ENCODE results near the gene CC2D1B.

The CC2D1B gene

GRCh38 chr1:52343979-52344378, 22.0 kb downstream of the CC2D1B start:
- Histone ChIP-seq H3K9me3 (ENCODE audit: insufficient read depth, low read depth, low read length) (no peaks in the 10 kb centered on the region), H3K27ac (ENCODE audit: low read depth, low read length) (no peak overlapping the region), H3K4me3 (ENCODE audit: low read length) (no peak overlapping the region), H3K27me3 (ENCODE audit: insufficient read depth, low read length) (no peaks in the 10 kb centered on the region), H3K4me1 (ENCODE audit: insufficient read depth, low read length) (no peaks in the 10 kb centered on the region), H3K36me3 (ENCODE audit: insufficient read depth, low read length) (peaks cover 27% of the 10 kb centered on the region; the same call in 1 of the 2 replicates), H3K9ac (ENCODE audit: low read depth, low read length) (no peak overlapping the region)
- WGBS: 90% methylated on average over 3 of the region's 3 CpGs

- H3K9ac ChIP-seq (ENCODE audit: low read depth, low read length): no peak overlapping the region
- peaks cover 29% of the 10 kb centered on the region; the same call in 1 of the 2 replicates for H3K36me3 ChIP-seq (ENCODE audit: insufficient read depth, low read length)
- WGBS: 97% methylated on average over 6 of the region's 7 CpGs
- H3K4me1 ChIP-seq (ENCODE audit: insufficient read depth, low read length): no peaks in the 10 kb centered on the region
- H3K27ac ChIP-seq (ENCODE audit: low read depth, low read length): no peak overlapping the region
- no peaks in the 10 kb centered on the region for H3K27me3 ChIP-seq (ENCODE audit: insufficient read depth, low read length)
- no peak overlapping the region for H3K4me3 ChIP-seq (ENCODE audit: low read length)
- H3K9me3 ChIP-seq (ENCODE audit: insufficient read depth, low read depth, low read length): no peaks in the 10 kb centered on the region
Observed at GRCh38 chr1:52341655-52342260, 24.2 kb downstream of the CC2D1B start.

- Histone ChIP-seq H3K4me3 (ENCODE audit: low read length) (no peak overlapping the region), H3K27me3 (ENCODE audit: insufficient read depth, low read length) (no peaks in the 10 kb centered on the region), H3K4me1 (ENCODE audit: insufficient read depth, low read length) (no peaks in the 10 kb centered on the region), H3K9ac (ENCODE audit: low read depth, low read length) (no peak overlapping the region), H3K9me3 (ENCODE audit: insufficient read depth, low read depth, low read length) (no peaks in the 10 kb centered on the region), H3K27ac (ENCODE audit: low read depth, low read length) (no peak overlapping the region), H3K36me3 (ENCODE audit: insufficient read depth, low read length) (peaks cover 24% of the 10 kb centered on the region; the same call in 1 of the 2 replicates)
- 95% methylated on average over 2 of the region's 2 CpGs for WGBS
Observed at GRCh38 chr1:52337439-52337838, 28.6 kb downstream of the CC2D1B start.

GRCh38 chr1:52334906-52335528, 31.0 kb downstream of the CC2D1B start:
- H3K27ac ChIP-seq (ENCODE audit: low read depth, low read length): no peak overlapping the region
- WGBS: 93% methylated on average over 2 of the region's 3 CpGs
- no peaks in the 10 kb centered on the region for H3K9me3 ChIP-seq (ENCODE audit: insufficient read depth, low read depth, low read length)
- H3K27me3 ChIP-seq (ENCODE audit: insufficient read depth, low read length): no peaks in the 10 kb centered on the region
- H3K9ac ChIP-seq (ENCODE audit: low read depth, low read length): no peak overlapping the region
- peaks cover 21% of the 10 kb centered on the region; the same call in 1 of the 2 replicates for H3K36me3 ChIP-seq (ENCODE audit: insufficient read depth, low read length)
- no peak overlapping the region for H3K4me3 ChIP-seq (ENCODE audit: low read length)
- H3K4me1 ChIP-seq (ENCODE audit: insufficient read depth, low read length): no peaks in the 10 kb centered on the region

GRCh38 chr1:52332411-52332810, 33.6 kb downstream of the CC2D1B start:
- Histone ChIP-seq H3K27ac (ENCODE audit: low read depth, low read length) (no peak overlapping the region), H3K9me3 (ENCODE audit: insufficient read depth, low read depth, low read length) (no peaks in the 10 kb centered on the region), H3K9ac (ENCODE audit: low read depth, low read length) (no peak overlapping the region), H3K4me1 (ENCODE audit: insufficient read depth, low read length) (peaks cover 4% of the 10 kb centered on the region; the same call in 1 of the 2 replicates), H3K27me3 (ENCODE audit: insufficient read depth, low read length) (no peaks in the 10 kb centered on the region), H3K4me3 (ENCODE audit: low read length) (no peak overlapping the region), H3K36me3 (ENCODE audit: insufficient read depth, low read length) (peaks cover 10% of the 10 kb centered on the region; the same call in 1 of the 2 replicates)
- WGBS: 98% methylated on average over 1 of the region's 1 CpG

GRCh38 chr1:52328615-52329014, 37.4 kb downstream of the CC2D1B start:
- Histone ChIP-seq H3K27me3 (ENCODE audit: insufficient read depth, low read length) (no peaks in the 10 kb centered on the region), H3K36me3 (ENCODE audit: insufficient read depth, low read length) (no peaks in the 10 kb centered on the region), H3K4me1 (ENCODE audit: insufficient read depth, low read length) (peaks cover 4% of the 10 kb centered on the region; the same call in 1 of the 2 replicates), H3K9me3 (ENCODE audit: insufficient read depth, low read depth, low read length) (no peaks in the 10 kb centered on the region), H3K9ac (ENCODE audit: low read depth, low read length) (no peak overlapping the region), H3K27ac (ENCODE audit: low read depth, low read length) (no peak overlapping the region), H3K4me3 (ENCODE audit: low read length) (no peak overlapping the region)
- 80% methylated on average over 1 of the region's 1 CpG for WGBS

- Histone ChIP-seq H3K36me3 (ENCODE audit: insufficient read depth, low read length) (no peaks in the 10 kb centered on the region), H3K27me3 (ENCODE audit: insufficient read depth, low read length) (no peaks in the 10 kb centered on the region), H3K4me3 (ENCODE audit: low read length) (no peak overlapping the region), H3K27ac (ENCODE audit: low read depth, low read length) (no peak overlapping the region), H3K9me3 (ENCODE audit: insufficient read depth, low read depth, low read length) (no peaks in the 10 kb centered on the region), H3K9ac (ENCODE audit: low read depth, low read length) (no peak overlapping the region), H3K4me1 (ENCODE audit: insufficient read depth, low read length) (peaks cover 4% of the 10 kb centered on the region; the same call in 1 of the 2 replicates)
- 57% methylated on average over 4 of the region's 5 CpGs for WGBS
Observed at GRCh38 chr1:52325786-52326185, 40.2 kb downstream of the CC2D1B start.

- 88% methylated on average over 7 of the region's 8 CpGs for WGBS
Observed at GRCh38 chr1:52323731-52324130, 42.3 kb downstream of the CC2D1B start.

GRCh38 chr1:52321061-52321460, 44.9 kb downstream of the CC2D1B start:
- Histone ChIP-seq H3K27me3 (ENCODE audit: insufficient read depth, low read length) (no peaks in the 10 kb centered on the region), H3K27ac (ENCODE audit: low read depth, low read length) (no peak overlapping the region), H3K36me3 (ENCODE audit: insufficient read depth, low read length) (no peaks in the 10 kb centered on the region), H3K4me3 (ENCODE audit: low read length) (no peak overlapping the region), H3K9me3 (ENCODE audit: insufficient read depth, low read depth, low read length) (no peaks in the 10 kb centered on the region), H3K4me1 (ENCODE audit: insufficient read depth, low read length) (no peaks in the 10 kb centered on the region; the same call in 1 of the 2 replicates), H3K9ac (ENCODE audit: low read depth, low read length) (no peak overlapping the region)
- 100% methylated on average over 2 of the region's 2 CpGs for WGBS

More at GRCh38 chr1:52323731-52324130, 42.3 kb downstream of the CC2D1B start:
- H3K9me3 ChIP-seq (ENCODE audit: insufficient read depth, low read depth, low read length): no peaks in the 10 kb centered on the region
- no peaks in the 10 kb centered on the region for H3K36me3 ChIP-seq (ENCODE audit: insufficient read depth, low read length)
- no peaks in the 10 kb centered on the region for H3K27me3 ChIP-seq (ENCODE audit: insufficient read depth, low read length)
- peaks cover 4% of the 10 kb centered on the region; the same call in 1 of the 2 replicates for H3K4me1 ChIP-seq (ENCODE audit: insufficient read depth, low read length)
- no peak overlapping the region for H3K4me3 ChIP-seq (ENCODE audit: low read length)
- no peak overlapping the region for H3K27ac ChIP-seq (ENCODE audit: low read depth, low read length)
- no peak overlapping the region for H3K9ac ChIP-seq (ENCODE audit: low read depth, low read length)

GRCh38 chr1:52306227-52307006, 59.6 kb downstream of the CC2D1B start:
- Histone ChIP-seq H3K9ac (ENCODE audit: low read depth, low read length) (no peak overlapping the region), H3K4me1 (ENCODE audit: insufficient read depth, low read length) (no peaks in the 10 kb centered on the region), H3K36me3 (ENCODE audit: insufficient read depth, low read length) (no peaks in the 10 kb centered on the region; the same call in 1 of the 2 replicates), H3K27me3 (ENCODE audit: insufficient read depth, low read length) (no peaks in the 10 kb centered on the region), H3K9me3 (ENCODE audit: insufficient read depth, low read depth, low read length) (no peaks in the 10 kb centered on the region), H3K4me3 (ENCODE audit: low read length) (no peak overlapping the region), H3K27ac (ENCODE audit: low read depth, low read length) (no peak overlapping the region)
- WGBS: 93% methylated on average over 11 of the region's 11 CpGs
